Cardiac fibroblast (primary cell): ENCODE results near the gene PDLIM5.
A peak's percentile ranks its signal among the peaks of the same experiment; 100 is the strongest.
"Not testable (repeated sequence)": the region's sequence is repeated elsewhere in the genome, so short reads cannot be mapped to it uniquely, and the experiment has no call there.

Experiments used
- DNase-seq, 2 donors: peaks; one replicate each; pipeline versions ENCODE4 v3.0.0 to v3.0.0-alpha.2; 2010; ENCODE audit warnings: low read depth in 2 of 2
- H3K4me3 ChIP-seq, 2 donors: replicated peaks in 1 of 2; 1 replicate in 1 of 2; 2 replicates in 1 of 2; pipeline ENCODE4 v1.5.1; 2011; ENCODE audit warnings: low read depth in 2 of 2, low read length in 2 of 2, mild to moderate bottlenecking in 2 of 2, moderate library complexity in 1 of 2
- TF ChIP-seq, protein P1 (sequence below): IDR thresholded peaks from one replicate; pipeline ENCODE4 v1.5.1; 2011; ENCODE audit warnings: low read depth, mild to moderate bottlenecking, low read length, inconsistent platforms

The PDLIM5 gene, protein sequence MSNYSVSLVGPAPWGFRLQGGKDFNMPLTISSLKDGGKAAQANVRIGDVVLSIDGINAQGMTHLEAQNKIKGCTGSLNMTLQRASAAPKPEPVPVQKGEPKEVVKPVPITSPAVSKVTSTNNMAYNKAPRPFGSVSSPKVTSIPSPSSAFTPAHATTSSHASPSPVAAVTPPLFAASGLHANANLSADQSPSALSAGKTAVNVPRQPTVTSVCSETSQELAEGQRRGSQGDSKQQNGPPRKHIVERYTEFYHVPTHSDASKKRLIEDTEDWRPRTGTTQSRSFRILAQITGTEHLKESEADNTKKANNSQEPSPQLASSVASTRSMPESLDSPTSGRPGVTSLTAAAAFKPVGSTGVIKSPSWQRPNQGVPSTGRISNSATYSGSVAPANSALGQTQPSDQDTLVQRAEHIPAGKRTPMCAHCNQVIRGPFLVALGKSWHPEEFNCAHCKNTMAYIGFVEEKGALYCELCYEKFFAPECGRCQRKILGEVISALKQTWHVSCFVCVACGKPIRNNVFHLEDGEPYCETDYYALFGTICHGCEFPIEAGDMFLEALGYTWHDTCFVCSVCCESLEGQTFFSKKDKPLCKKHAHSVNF

DNA sequence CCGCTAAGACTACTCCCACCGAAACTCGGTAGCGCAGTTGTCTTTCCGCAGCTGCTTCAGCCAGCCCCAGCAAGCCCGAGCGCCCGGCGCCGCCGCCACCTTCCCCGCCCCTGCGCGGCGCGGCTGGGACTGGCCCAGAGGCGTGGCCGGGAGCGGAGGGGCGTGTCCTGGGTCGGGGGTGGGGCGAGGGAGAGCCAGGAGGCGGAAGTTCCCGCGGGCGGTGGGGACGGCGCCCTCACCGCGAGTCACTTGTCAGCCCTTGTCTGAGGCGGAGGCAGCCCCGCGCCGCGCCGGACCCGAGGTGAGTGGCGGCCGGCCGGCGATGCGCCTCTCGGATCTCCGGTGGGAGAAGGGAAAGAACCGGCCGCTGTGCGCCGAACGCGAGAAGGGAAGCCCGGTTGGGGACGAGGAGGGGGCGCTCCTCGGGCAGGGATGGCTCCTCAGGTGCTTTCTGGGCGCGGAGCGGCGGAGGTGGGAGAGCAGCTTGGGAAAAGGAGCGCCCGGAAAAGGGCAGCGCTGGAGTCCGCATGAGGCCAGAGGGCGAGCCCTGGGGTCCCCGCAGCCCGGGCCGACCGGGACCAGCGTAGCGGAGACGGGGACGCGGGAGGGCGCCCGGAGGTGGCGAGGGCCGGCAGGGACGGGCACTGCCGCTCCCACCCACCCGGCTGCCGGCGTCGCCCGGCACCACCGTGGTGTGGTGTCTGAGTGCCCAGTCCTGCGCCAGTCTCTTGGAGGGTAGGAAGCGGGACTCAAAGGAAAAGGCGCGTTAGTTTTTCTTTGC, at the start of gene PDLIM5:
TSS of gene PDLIM5 (plus strand) at position 248 of the 781 bp plus-strand sequence. CDS start 3,347 bp downstream, outside the sequence.
- peak; percentile 89 to 94 for DNase-seq
- peak within 1 kb of the TSS; percentile 71 to 97 for H3K4me3 ChIP-seq
- TF ChIP-seq, protein P1, sequence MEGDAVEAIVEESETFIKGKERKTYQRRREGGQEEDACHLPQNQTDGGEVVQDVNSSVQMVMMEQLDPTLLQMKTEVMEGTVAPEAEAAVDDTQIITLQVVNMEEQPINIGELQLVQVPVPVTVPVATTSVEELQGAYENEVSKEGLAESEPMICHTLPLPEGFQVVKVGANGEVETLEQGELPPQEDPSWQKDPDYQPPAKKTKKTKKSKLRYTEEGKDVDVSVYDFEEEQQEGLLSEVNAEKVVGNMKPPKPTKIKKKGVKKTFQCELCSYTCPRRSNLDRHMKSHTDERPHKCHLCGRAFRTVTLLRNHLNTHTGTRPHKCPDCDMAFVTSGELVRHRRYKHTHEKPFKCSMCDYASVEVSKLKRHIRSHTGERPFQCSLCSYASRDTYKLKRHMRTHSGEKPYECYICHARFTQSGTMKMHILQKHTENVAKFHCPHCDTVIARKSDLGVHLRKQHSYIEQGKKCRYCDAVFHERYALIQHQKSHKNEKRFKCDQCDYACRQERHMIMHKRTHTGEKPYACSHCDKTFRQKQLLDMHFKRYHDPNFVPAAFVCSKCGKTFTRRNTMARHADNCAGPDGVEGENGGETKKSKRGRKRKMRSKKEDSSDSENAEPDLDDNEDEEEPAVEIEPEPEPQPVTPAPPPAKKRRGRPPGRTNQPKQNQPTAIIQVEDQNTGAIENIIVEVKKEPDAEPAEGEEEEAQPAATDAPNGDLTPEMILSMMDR = no peak

DNA sequence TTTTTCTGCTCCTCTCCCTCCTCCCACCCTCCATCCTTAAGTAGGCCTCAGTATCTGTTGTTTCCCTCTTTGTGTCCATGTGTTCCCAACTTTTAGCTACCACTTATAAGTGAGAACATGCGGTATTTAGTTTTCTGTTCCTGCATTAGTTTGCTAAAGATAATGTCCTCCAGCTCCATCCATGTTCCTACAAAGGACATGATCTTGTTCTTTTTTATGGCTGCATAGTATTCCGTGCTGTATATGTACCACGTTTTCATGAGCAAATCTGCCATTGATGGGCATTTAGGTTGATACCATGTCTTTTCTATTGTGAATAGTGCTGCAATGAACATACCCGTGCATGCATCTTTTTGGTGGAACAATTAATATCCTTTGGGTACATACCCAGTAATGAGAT, 49.3 kb upstream of the PDLIM5 start:
- not testable (repeated sequence) for DNase-seq

DNA sequence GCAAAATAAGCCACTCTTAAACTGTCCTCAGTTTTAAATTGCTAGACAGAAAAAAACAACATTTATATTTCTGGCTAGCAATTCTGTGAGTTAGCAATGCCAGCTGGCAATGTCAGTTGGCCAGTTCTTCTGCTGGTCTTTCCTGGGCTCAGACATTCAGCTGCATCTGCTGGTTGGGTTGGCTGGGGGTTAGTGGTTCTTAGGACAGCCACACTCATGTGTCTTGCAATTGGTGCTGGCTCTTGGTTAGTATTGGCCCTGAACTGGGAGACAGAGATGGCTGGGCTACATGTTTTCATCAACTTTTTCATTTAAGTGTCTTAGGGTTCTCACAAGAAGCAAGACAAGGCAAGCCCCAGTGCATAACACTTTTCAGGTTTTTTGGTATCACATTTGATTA, 48.0 kb upstream of the PDLIM5 start:
- no peak overlapping the region for H3K4me3 ChIP-seq
- no peak for DNase-seq
- TF ChIP-seq, protein P1 = no peak

More for the DNA sequence above, 49.3 kb upstream of the PDLIM5 start:
- not testable (repeated sequence) for H3K4me3 ChIP-seq

DNA sequence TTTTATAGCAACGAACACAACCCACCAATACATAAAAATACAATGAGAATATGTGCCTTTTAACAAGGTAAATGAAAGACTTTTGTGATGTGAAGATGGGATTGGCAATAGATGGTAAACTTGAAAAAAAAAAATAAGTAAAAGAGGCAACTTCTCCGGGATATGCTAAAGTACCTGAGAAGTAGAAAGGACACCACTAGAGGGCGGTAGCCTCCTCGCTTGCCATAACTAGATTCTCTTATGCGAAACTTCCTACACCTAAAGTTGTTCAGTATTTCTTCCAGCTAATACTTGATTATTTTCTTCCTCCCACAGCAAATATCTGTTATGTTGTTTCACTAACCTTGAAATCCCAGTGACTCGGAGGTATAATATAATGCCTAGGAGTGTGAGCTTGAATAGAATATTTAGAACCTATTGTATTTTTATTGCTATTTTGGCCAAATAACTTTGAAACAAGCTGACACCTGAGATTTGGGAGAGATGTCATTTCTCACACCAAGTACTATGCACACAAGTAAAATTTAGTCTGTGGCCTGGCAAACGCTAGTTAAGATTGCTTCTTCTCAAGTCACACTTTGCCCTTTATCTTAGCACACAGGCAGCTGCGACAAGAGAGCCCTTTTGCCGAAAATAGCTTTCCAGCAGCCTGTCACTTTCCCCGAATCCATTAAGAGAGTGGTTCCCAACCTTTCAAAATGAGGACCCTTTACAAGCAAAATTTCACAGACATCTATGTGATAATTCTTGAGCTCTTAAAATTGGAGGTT, 44.9 kb upstream of the PDLIM5 start:
- TF ChIP-seq, protein P1 = peak; percentile 85
- peak; percentile 94 to 96 for DNase-seq
- H3K4me3 ChIP-seq = no peak overlapping the region

DNA sequence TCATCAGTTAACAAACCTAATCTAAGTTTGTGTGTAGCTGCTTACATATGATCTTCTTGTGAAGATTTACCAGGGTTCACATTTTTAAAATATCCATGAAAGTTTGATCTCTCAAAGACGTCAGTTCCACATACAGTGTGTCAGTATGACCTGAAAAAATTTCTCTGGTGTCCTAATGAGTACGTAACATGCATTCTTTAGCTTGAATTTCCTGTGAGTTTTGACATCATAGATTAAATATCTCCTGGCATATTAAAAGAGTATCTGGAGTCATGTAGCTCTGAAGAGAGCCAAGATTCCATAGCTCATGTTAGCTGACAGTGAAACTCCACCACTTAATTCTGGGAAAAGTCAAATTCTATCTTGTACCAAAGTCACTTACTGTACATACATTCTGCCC, 43.9 kb upstream of the PDLIM5 start:
- DNase-seq = peak; percentile 55 to 85
- no peak overlapping the region for H3K4me3 ChIP-seq
- TF ChIP-seq, protein P1 = no peak

DNA sequence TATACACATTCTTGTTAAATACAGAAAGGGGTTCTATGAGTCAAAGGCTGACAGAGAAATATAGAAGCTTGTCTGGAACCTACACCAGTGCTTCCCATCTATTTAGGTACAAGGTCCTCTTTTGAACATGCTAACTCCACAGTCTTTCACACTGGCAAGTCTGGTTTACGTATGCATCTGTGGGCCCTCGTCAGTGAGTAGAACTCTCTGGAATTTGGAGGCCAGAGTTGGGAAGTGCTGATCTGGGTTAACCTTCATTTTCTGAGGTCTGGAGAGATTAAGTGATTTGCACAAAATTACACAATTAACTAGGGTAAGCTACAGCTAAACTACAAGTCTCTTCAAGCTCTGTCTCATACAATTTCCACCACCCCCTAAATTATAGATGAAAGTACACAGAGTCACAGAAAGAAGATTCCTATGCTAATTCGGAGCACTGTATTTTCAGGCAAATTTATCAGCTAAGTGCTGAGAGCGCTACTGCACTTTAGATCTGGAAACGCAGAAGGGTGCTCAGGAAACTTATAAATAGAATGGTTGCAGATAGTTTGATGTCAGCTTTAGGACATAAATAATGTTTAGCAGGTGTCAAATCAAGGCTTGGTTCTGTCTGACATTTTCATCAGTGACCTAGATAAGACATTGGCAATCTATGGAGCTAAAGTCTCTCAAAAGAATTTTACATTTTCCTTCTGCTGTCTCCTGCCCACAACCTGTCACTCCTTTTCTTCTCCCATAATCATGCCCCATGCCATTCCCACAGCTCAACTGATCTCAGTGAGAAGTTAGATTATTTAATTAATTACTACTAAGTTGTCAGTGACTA, 43.0 kb upstream of the PDLIM5 start:
- peak; percentile 74 to 80 for DNase-seq
- H3K4me3 ChIP-seq = no peak overlapping the region
- TF ChIP-seq, protein P1 = no peak
